CD4-positive, alpha-beta memory T cell (primary cell): Measurements from ENCODE around the gene SLC16A11. TPM values are rescaled to one million over a fixed set of nuclear protein-coding genes. Genes with fewer than 3 reads are reported as not detected.

ENCODE experiments used
- CTCF ChIA-PET: fragments of 350-600 bp; sonication (Branson Sonifier 250); formaldehyde crosslinking; loops from one replicate; lab custom pipeline; 2021; ENCODE audit warnings: inconsistent platforms; ENCODE audit not compliant: partially characterized antibody; lab: Charles Lee
- POLR2A ChIA-PET: fragments of 350-600 bp; sonication (Branson Sonifier 250); formaldehyde crosslinking; loops from one replicate; lab custom pipeline; 2021; ENCODE audit not compliant: partially characterized antibody; lab: Charles Lee
- DNase-seq, 5 donors: peaks; one replicate each; pipeline versions ENCODE4 v3.0.0 to v3.0.0-alpha.2; 2020 to 2022; ENCODE audit warnings: mixed read lengths in 1 of 5
- H3K27ac ChIP-seq: one replicate; pipeline ENCODE4 v1.7.0; 2013; ENCODE audit warnings: low read depth, low read length
- H3K27me3 ChIP-seq: 2 replicates; pipeline ENCODE4 v1.7.0; 2013; ENCODE audit warnings: mild to moderate bottlenecking, low read length, moderate library complexity; ENCODE audit not compliant: insufficient read depth
- H3K36me3 ChIP-seq: 2 replicates; pipeline ENCODE4 v1.7.0; 2013; ENCODE audit warnings: mild to moderate bottlenecking, low read length, moderate library complexity; ENCODE audit not compliant: insufficient read depth
- H3K4me1 ChIP-seq: 2 replicates; pipeline ENCODE4 v1.7.0; 2013; ENCODE audit warnings: mild to moderate bottlenecking, low read length, moderate library complexity; ENCODE audit not compliant: insufficient read depth
- H3K4me3 ChIP-seq, 2 donors: one replicate each; pipeline ENCODE4 v1.7.0; 2013; ENCODE audit warnings: low read length in 2 of 2, mild to moderate bottlenecking in 1 of 2
- H3K9me3 ChIP-seq, 2 donors: one replicate each; pipeline ENCODE4 v1.7.0; 2013; ENCODE audit warnings: low read length in 2 of 2, control low read depth in 1 of 2; ENCODE audit not compliant: control insufficient read depth in 1 of 2
- H3K27ac Mint-ChIP-seq, 7 donors: one replicate each; pipeline ENCODE4 v1.8.0; 2020 to 2021; ENCODE audit warnings: mixed read lengths in 7 of 7, mild to moderate bottlenecking in 6 of 7, inconsistent platforms in 3 of 7, moderate library complexity in 3 of 7
- H3K27me3 Mint-ChIP-seq, 2 donors: one replicate each; pipeline ENCODE4 v1.8.0; 2020 to 2021; ENCODE audit warnings: mixed read lengths in 2 of 2
- H3K36me3 Mint-ChIP-seq, 2 donors: one replicate each; pipeline ENCODE4 v1.8.0; 2020 to 2021; ENCODE audit warnings: mixed read lengths in 2 of 2, inconsistent platforms in 1 of 2, mild to moderate bottlenecking in 1 of 2
- H3K4me1 Mint-ChIP-seq, 4 donors: one replicate each; pipeline ENCODE4 v1.8.0; 2020 to 2021; ENCODE audit warnings: mixed read lengths in 4 of 4, mild to moderate bottlenecking in 1 of 4
- H3K4me3 Mint-ChIP-seq, 8 donors: one replicate each; pipeline ENCODE4 v1.8.0; 2020 to 2021; ENCODE audit warnings: mixed read lengths in 8 of 8, mild to moderate bottlenecking in 7 of 8, moderate library complexity in 6 of 8, inconsistent platforms in 3 of 8
- H3K9me3 Mint-ChIP-seq, 8 donors: one replicate each; pipeline ENCODE4 v1.8.0; 2020 to 2021; ENCODE audit warnings: mixed read lengths in 8 of 8, mild to moderate bottlenecking in 5 of 8, inconsistent platforms in 3 of 8, moderate library complexity in 1 of 8
- intact Hi-C: fragments of 100-400 bp; cut with micrococcal nuclease; formaldehyde crosslinking; loops from one replicate; pipeline ENCODE4 v1.15.1; 2023
- polyA plus RNA-seq, 2 donors: library from polyadenylated mRNA; unstranded; fragments of 300-500 nt; fragmentation: Illumina TruSeq; gene quantifications; one replicate each; pipeline ENCODE4 v1.2.3, GENCODE V29; 2021
- total RNA-seq, 2 experiments: library from RNA; stranded (reverse); gene quantifications; one replicate each; pipeline ENCODE4 v1.2.3, GENCODE V29; 2021

The SLC16A11 gene
- total and polyA plus RNA-seq, 4 experiments from 2014 or later = 0.50 to 1.2 (median 0.79) TPM

DNA sequence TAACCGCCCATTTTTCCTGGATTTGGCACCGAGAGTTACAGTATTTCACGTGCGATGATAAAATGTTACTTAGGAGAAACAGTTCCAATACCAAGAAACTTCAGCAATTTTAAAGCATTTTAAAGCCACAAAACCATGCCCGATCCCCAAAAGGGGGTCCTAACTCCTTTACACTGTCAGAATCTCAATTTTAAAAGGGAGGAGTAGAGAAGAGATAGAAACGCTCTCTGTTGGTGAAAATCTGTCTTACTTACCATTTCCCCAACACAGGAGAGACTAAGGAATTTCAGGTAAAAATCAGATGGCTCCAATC, 32.0 kb downstream of the SLC16A11 start:
- H3K4me1 Mint-ChIP-seq = peaks cover 41 to 86% (median 63%) of the 10 kb centered on the region in 4 donors
- Histone ChIP-seq H3K9me3 (no peaks in the 10 kb centered on the region), H3K36me3 (peaks cover 10% of the 10 kb centered on the region), H3K4me3 (peak overlapping the region; percentile 61 to 98), H3K27ac (peak overlapping the region; percentile 96), H3K4me1 (peaks cover 64% of the 10 kb centered on the region), H3K27me3 (no peaks in the 10 kb centered on the region)
- no peaks in the 10 kb centered on the region for H3K9me3 Mint-ChIP-seq
- intact Hi-C loops = loop anchor here (10.0 kb wide), 1 partner anchor 1427 kb away; the partner anchor contains the start of gene NLRP1
- peak overlapping the region; percentile 98 to 100 (median 100) for H3K27ac Mint-ChIP-seq
- peak overlapping the region; percentile 92 to 98 (median 97) for H3K4me3 Mint-ChIP-seq
- CTCF ChIA-PET = interaction anchor here (1.0 to 2.0 kb wide), 4 partner anchors 9 to 101 kb away, joined by 4 to 15 read pairs (median 6); no protein-coding TSS in a partner anchor
- no peaks in the 10 kb centered on the region for H3K27me3 Mint-ChIP-seq
- DNase-seq = no peak
- peaks cover 9 to 48% of the 10 kb centered on the region in 2 donors for H3K36me3 Mint-ChIP-seq
- POLR2A ChIA-PET = interaction anchor here (0.6 to 4.1 kb wide), 17 partner anchors 10 to 839 kb away, joined by 3 to 39 read pairs (median 3); partner anchors contain the start of genes ACADVL, ACAP1, DLG4 and SLC16A13

DNA sequence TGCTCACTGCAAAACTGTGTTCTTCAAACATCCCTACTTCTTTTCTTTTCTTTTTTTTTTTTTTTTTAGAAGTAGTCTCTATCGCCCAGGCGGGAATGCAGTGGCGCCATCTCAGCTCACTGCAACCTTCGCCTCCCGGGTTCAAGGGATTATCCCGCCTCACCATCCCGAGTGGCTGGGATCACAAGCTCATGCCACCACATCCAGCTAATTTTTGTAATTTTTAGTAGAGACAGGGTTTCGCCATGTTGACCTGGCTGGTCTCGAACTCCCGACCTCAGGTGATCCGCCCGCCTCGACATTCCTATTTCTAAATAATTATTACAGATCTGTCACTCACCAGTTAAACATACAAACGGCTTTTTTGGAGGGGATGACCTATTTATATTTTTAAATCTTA, 32.5 kb downstream of the SLC16A11 start:
- no peaks in the 10 kb centered on the region for H3K9me3 Mint-ChIP-seq
- peak overlapping the region; percentile 61 to 98 for H3K4me3 ChIP-seq
- CTCF ChIA-PET = interaction anchor here (1.5 to 2.0 kb wide), 3 partner anchors 10 to 101 kb away, joined by 4 to 15 read pairs (median 4); no protein-coding TSS in a partner anchor

DNA sequence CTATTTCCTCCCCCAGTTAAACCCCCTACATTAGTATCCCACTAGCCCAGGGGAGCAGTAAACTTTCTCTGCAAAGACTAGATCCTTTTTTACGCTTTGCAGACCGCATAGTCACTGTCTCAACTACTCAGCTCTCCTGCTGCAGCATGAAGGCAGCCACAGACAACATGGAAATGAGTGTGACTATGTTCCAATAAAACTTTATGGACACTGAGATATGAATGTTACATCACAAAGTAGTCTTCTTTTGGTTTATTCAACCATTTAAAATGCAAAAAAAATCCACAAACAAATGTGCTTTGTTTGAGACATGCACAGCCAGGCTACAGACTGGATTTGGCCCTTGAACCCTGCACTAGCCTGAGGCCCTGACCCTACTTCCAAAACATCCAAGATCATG, 33.4 kb downstream of the SLC16A11 start:
- intact Hi-C loops = loop anchor here (10.0 kb wide), 1 partner anchor 1426 kb away; the partner anchor contains the start of gene NLRP1
- Mint-ChIP-seq H3K9me3 (no peaks in the 10 kb centered on the region), H3K27me3 (no peaks in the 10 kb centered on the region), H3K4me1 (peaks cover 35 to 76% (median 55%) of the 10 kb centered on the region in 4 donors), H3K4me3 (peak overlapping the region; percentile 61 to 97 (median 68)), H3K36me3 (peaks cover 7 to 50% of the 10 kb centered on the region in 2 donors), H3K27ac (peak overlapping the region; percentile 36 to 98 (median 75))
- Histone ChIP-seq H3K27ac (peak overlapping the region; percentile 96), H3K27me3 (no peaks in the 10 kb centered on the region), H3K4me1 (peaks cover 50% of the 10 kb centered on the region), H3K4me3 (no peak overlapping the region), H3K36me3 (peaks cover 7% of the 10 kb centered on the region), H3K9me3 (no peaks in the 10 kb centered on the region)
- DNase-seq = no peak
- ChIA-PET CTCF (interaction anchor here (0.8 to 1.5 kb wide), 3 partner anchors 11 to 100 kb away, joined by 3 to 4 read pairs (median 3); no protein-coding TSS in a partner anchor), POLR2A (interaction anchor here (0.6 to 4.1 kb wide), 2 partner anchors 19 to 25 kb away, joined by 3 to 39 read pairs; partner anchors contain the start of gene SLC16A13)

More for the DNA sequence above, 32.5 kb downstream of the SLC16A11 start:
- H3K36me3 Mint-ChIP-seq = peaks cover 7 to 51% of the 10 kb centered on the region in 2 donors
- Histone ChIP-seq H3K27me3 (no peaks in the 10 kb centered on the region), H3K4me1 (peaks cover 59% of the 10 kb centered on the region), H3K36me3 (peaks cover 7% of the 10 kb centered on the region), H3K9me3 (no peaks in the 10 kb centered on the region), H3K27ac (peak overlapping the region; percentile 96)
- intact Hi-C loops = loop anchor here (10.0 kb wide), 1 partner anchor 1427 kb away; the partner anchor contains the start of gene NLRP1
- H3K4me1 Mint-ChIP-seq = peaks cover 41 to 84% (median 63%) of the 10 kb centered on the region in 4 donors
- H3K4me3 Mint-ChIP-seq = peak overlapping the region; percentile 92 to 98 (median 97)
- POLR2A ChIA-PET = interaction anchor here (0.6 to 4.1 kb wide), 5 partner anchors 10 to 166 kb away, joined by 3 to 39 read pairs (median 3); partner anchors contain the start of gene SLC16A13
- no peaks in the 10 kb centered on the region for H3K27me3 Mint-ChIP-seq
- DNase-seq = no peak
- peak overlapping the region; percentile 98 to 100 (median 100) for H3K27ac Mint-ChIP-seq

DNA sequence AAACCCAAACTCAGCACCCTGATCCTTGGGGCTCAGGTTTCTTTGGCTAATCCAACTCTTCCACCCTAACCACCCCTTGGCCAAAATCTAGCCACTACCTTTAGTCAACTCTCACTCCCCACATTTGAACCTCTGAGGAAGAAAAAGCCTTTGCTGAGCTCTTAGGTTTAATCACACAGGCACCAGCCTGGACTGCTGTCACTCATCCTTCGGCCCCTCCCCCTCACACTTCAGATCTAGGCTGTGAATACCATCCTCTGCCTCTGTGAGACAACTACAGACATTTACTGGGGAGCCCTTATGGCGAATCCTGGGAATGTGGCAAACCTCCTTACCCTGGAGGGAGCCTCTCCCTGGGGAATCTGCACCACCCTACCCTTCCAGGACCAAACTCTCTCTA, 36.7 kb downstream of the SLC16A11 start:
- no peak for DNase-seq
- H3K27ac ChIP-seq = no peak overlapping the region
- peak overlapping the region in 5 of 7 donors; percentile 13 to 78 (median 59) for H3K27ac Mint-ChIP-seq
- no peaks in the 10 kb centered on the region for H3K27me3 ChIP-seq
- ChIA-PET CTCF (interaction anchor here (0.9 to 9.4 kb wide), 6 partner anchors 15 to 164 kb away, joined by 3 to 118 read pairs (median 30); no protein-coding TSS in a partner anchor), POLR2A (no interaction called here)
- no peaks in the 10 kb centered on the region for H3K9me3 ChIP-seq
- intact Hi-C loops = no loop called here
- H3K36me3 ChIP-seq = peaks cover 16% of the 10 kb centered on the region
- peaks cover 10 to 46% of the 10 kb centered on the region in 2 donors for H3K36me3 Mint-ChIP-seq
- no peaks in the 10 kb centered on the region for H3K27me3 Mint-ChIP-seq
- no peak overlapping the region for H3K4me3 Mint-ChIP-seq
- no peaks in the 10 kb centered on the region for H3K9me3 Mint-ChIP-seq
- peaks cover 42% of the 10 kb centered on the region for H3K4me1 ChIP-seq
- no peak overlapping the region for H3K4me3 ChIP-seq
- peaks cover 28 to 54% (median 43%) of the 10 kb centered on the region in 4 donors for H3K4me1 Mint-ChIP-seq

DNA sequence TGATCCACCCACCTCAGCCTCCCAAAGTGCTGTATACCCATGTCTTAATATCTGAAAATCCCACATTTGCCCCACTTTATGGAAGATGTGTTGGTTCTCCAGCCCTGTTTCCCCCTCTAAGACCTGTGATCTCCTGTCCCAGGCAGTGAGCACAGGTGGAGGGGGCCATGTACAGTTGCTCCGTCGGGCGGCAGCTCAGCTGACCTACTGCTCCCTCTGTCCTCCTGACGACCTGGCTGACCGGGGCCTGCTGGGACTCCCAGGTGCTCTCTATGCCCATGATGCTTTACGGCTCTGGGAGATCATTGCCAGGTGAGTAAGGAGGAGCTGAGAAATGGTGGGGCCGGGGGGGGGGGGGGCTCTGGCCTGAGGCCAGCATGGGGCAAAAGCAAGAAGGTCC, 38.2 kb downstream of the SLC16A11 start:
- CTCF ChIA-PET = interaction anchor here (1.6 to 9.4 kb wide), 6 partner anchors 16 to 163 kb away, joined by 5 to 118 read pairs (median 46); partner anchors contain the start of gene BCL6B
- no peaks in the 10 kb centered on the region for H3K27me3 Mint-ChIP-seq
- peaks cover 31% of the 10 kb centered on the region for H3K36me3 ChIP-seq

DNA sequence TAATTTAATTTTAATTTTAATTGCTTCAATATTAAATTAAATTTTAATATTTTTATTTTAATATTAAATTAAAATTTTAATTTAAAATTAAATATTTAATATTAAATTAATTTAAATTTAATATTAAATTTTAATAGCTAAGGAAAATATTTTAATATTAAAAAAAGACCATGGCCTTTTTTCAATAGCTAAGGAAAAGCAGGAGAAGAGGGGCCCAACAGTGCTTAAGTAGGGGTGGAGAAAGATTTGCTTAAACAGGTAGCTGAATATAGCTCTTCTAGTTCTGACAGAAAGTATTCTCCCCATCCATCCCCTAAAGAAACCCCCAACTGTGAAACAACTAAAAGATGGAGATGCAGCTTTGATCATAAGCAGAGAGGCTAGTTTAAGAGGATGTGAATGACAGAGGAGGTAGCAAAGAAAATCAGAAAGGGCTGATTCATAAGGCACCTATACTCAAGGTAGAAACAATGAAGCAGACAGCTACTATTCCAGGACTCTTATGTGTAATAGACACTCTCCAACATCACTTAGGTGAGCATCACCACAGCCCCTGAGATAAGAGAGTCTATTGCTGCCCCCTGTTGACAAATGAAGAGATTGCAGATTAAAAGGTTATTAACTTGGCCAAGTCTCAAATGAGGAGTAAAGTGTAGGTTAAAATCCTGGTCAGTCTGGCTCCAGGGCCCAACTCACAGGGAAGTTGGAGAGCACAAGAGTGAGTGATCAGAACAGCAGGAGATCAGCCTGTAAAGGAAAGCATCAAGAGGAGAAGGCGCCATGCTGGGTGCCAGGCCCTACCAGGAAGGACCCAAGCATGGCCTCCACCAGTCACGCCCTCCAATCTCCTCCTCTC, 39.3 kb downstream of the SLC16A11 start:
- DNase-seq = peak; percentile 66 to 77 (median 77)
- H3K9me3 ChIP-seq = no peaks in the 10 kb centered on the region
- H3K36me3 ChIP-seq = peaks cover 38% of the 10 kb centered on the region
- ChIA-PET POLR2A (interaction anchor here (0.6 to 1.5 kb wide), 10 partner anchors 8 to 94 kb away, joined by 3 to 7 read pairs (median 3); partner anchors contain the start of gene SLC16A13), CTCF (interaction anchor here (0.5 to 9.4 kb wide), 29 partner anchors 8 to 554 kb away, joined by 3 to 118 read pairs (median 5); partner anchors contain the start of genes ALOX12, BCL6B and RNASEK)
- intact Hi-C loops = loop anchor here (1.0 kb wide), 3 partner anchors 90 to 338 kb away; no protein-coding TSS in a partner anchor
- peaks cover 28 to 61% of the 10 kb centered on the region in 2 donors for H3K36me3 Mint-ChIP-seq
- H3K27me3 ChIP-seq = no peaks in the 10 kb centered on the region
- peak overlapping the region; percentile 7 to 89 (median 81) for H3K27ac Mint-ChIP-seq
- no peaks in the 10 kb centered on the region for H3K9me3 Mint-ChIP-seq
- no peaks in the 10 kb centered on the region for H3K27me3 Mint-ChIP-seq
- H3K27ac ChIP-seq = no peak overlapping the region
- H3K4me1 ChIP-seq = peaks cover 19% of the 10 kb centered on the region
- peak overlapping the region in 1 of 8 donors; percentile 5 for H3K4me3 Mint-ChIP-seq
- H3K4me1 Mint-ChIP-seq = peaks cover 16 to 33% (median 28%) of the 10 kb centered on the region in 4 donors
- H3K4me3 ChIP-seq = no peak overlapping the region

More for the DNA sequence above, 38.2 kb downstream of the SLC16A11 start:
- Histone ChIP-seq H3K27ac (no peak overlapping the region), H3K4me1 (peaks cover 30% of the 10 kb centered on the region), H3K4me3 (no peak overlapping the region), H3K9me3 (no peaks in the 10 kb centered on the region), H3K27me3 (no peaks in the 10 kb centered on the region)
- intact Hi-C loops = loop anchor here (1.0 kb wide), 1 partner anchor 162 kb away; no protein-coding TSS in a partner anchor
- H3K9me3 Mint-ChIP-seq = no peaks in the 10 kb centered on the region
- H3K27ac Mint-ChIP-seq = no peak overlapping the region
- H3K4me1 Mint-ChIP-seq = peaks cover 24 to 44% (median 37%) of the 10 kb centered on the region in 4 donors
- DNase-seq = no peak
- no peak overlapping the region for H3K4me3 Mint-ChIP-seq
- POLR2A ChIA-PET = interaction anchor here (0.6 to 1.5 kb wide), 2 partner anchors 13 to 18 kb away, joined by 3 to 4 read pairs; no protein-coding TSS in a partner anchor
- H3K36me3 Mint-ChIP-seq = peaks cover 23 to 56% of the 10 kb centered on the region in 2 donors
